Fibroblast of lung (primary cell): ENCODE results near the gene MEIOB.

Experiments
- EZH2 ChIP-seq: IDR thresholded peaks from 2 replicates; pipeline ENCODE4 v1.5.1; 2012; ENCODE audit warnings: low read length, control low read depth, mild to moderate bottlenecking; ENCODE audit errors: missing control alignments
- TF ChIP-seq, protein P1 (sequence below), 2 donors: IDR thresholded peaks in 1 of 2; conservative IDR thresholded peaks in 1 of 2; 1 replicate in 1 of 2; 2 replicates in 1 of 2; pipeline ENCODE4 v1.5.1; 2011 to 2012; ENCODE audit warnings: low read length in 2 of 2, control low read depth in 1 of 2, inconsistent platforms in 1 of 2, low read depth in 1 of 2, mild to moderate bottlenecking in 1 of 2

DNA sequence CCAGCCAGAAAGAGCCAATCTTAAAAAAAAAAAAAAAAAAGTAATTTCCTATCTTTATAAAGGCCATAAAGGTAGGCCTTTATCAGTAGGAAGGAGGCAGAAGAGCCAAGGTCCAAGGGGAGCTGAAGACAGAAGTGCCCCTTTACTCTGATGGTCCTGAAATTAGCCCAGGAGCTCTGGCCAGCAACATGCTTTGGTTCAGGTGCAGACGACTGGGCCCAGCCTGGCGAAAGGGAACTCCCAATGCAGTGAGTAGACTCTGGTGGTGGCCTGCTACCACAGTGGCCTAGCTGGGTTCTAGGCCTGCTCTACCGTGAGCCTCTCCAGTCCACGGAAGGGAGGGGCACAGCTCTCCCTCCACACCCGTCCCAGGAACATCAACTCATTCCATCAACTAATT, 23.1 kb upstream of the MEIOB start:
- TF ChIP-seq, protein P1, sequence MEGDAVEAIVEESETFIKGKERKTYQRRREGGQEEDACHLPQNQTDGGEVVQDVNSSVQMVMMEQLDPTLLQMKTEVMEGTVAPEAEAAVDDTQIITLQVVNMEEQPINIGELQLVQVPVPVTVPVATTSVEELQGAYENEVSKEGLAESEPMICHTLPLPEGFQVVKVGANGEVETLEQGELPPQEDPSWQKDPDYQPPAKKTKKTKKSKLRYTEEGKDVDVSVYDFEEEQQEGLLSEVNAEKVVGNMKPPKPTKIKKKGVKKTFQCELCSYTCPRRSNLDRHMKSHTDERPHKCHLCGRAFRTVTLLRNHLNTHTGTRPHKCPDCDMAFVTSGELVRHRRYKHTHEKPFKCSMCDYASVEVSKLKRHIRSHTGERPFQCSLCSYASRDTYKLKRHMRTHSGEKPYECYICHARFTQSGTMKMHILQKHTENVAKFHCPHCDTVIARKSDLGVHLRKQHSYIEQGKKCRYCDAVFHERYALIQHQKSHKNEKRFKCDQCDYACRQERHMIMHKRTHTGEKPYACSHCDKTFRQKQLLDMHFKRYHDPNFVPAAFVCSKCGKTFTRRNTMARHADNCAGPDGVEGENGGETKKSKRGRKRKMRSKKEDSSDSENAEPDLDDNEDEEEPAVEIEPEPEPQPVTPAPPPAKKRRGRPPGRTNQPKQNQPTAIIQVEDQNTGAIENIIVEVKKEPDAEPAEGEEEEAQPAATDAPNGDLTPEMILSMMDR (conservative IDR thresholded peaks at IDR 0.05 in 1 of 2, IDR thresholded peaks at IDR 0.05 in 1 of 2; ENCODE audit: low read depth in 1 of 2, low read length in 2 of 2), result no peak
- no peak for TF ChIP-seq EZH2
